ENCODE data around the gene KIF7.
A peak's percentile ranks its signal among the peaks of the same experiment; 100 is the strongest.

- no peak for TF ChIP-seq BCL3 (IDR thresholded peaks at IDR 0.05; ENCODE audit: borderline replicate concordance, insufficient read depth, low read depth, low read length, poor library complexity, severe bottlenecking)
- TF ChIP-seq SIN3A (IDR thresholded peaks at IDR 0.05; ENCODE audit: low read depth, low read length), result no peak
- TF ChIP-seq CTCF (IDR thresholded peaks at IDR 0.05 in 2 of 3, conservative IDR thresholded peaks at IDR 0.05 in 1 of 3; ENCODE audit: control insufficient read depth in 2 of 3, extremely low read depth in 1 of 3, insufficient read depth in 1 of 3, low read depth in 3 of 3, low read length in 3 of 3), result no peak
- peak; percentile 91 for TF ChIP-seq GABPA (IDR thresholded peaks at IDR 0.05; ENCODE audit: low read depth)
- TF ChIP-seq POLR2AphosphoS5 (IDR thresholded peaks at IDR 0.05; ENCODE audit: low read length), result no peak
- TF ChIP-seq TAF1 (IDR thresholded peaks at IDR 0.05; ENCODE audit: borderline replicate concordance, low read depth, low read length), result no peak
- TF ChIP-seq SPI1 (IDR thresholded peaks at IDR 0.05; ENCODE audit: borderline replicate concordance, insufficient read depth, low read depth, low read length), result no peak
Observed at GRCh38 chr15:89690276-89691218, 35.3 kb upstream of the KIF7 start, which contains the start of the genes PEX11A and WDR93.

Measured in GM12878 (cell line).